ENCODE measurements around the gene ADAM17. TPM values are rescaled to one million over a fixed set of nuclear protein-coding genes. Genes with fewer than 3 reads are reported as not detected.

ADAM17 gene
- total and polyA plus RNA-seq, 9 of the 15 experiments (the other 6 are each of a cell fraction or from before 2014, with no cell fraction given): 5.8 to 30.0 (median 19.0) TPM

DNA sequence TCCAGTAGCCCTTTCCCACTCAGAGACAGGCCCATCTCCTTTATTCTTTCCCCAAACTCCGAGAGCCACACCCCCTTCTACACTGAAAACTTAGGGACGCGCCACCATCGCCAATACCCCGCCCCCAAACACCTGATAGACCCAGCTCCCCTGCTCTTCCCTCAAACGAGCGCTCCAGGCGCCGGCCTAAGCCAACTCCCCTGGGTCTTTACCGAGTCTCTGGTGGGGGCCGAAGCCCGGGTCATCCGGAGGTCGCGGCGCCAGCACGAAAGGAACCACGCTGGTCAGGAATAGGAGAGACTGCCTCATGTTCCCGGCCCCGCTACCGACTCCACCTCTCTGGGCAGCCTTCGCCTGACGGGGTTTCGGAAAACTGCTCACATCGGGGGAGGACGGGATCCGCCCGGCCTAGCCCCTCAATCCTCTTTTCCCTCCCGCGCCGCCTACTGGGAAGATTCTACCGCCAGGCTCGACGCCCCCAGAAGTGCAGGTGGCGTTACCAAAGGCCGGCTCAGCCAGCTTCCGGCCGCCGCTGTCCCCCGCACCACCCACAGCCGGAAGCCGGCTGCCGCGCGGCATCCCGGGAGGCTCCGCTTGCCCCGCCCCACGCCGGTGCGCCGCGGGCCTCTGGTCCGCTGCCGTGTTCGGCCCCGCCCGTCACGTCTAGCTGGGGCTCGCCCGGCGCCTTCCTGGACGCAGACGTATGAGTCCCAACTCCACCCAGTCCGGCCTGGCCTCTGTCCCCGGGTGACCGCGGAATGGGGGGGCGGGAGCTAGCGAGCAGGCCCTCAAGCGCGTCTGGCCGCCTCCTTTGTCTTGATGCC is at the start of gene ADAM17 (continued):
- TF ChIP-seq, protein P1, sequence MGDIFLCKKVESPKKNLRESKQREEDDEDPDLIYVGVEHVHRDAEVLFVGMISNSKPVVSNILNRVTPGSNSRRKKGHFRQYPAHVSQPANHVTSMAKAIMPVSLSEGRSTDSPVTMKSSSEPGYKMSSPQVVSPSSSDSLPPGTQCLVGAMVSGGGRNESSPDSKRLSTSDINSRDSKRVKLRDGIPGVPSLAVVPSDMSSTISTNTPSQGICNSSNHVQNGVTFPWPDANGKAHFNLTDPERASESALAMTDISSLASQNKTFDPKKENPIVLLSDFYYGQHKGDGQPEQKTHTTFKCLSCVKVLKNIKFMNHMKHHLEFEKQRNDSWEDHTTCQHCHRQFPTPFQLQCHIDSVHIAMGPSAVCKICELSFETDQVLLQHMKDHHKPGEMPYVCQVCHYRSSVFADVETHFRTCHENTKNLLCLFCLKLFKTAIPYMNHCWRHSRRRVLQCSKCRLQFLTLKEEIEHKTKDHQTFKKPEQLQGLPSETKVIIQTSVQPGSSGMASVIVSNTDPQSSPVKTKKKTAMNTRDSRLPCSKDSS (IDR thresholded peaks at IDR 0.05; ENCODE audit: low read depth, partially characterized antibody): no peak
- TF ChIP-seq NFATC3 (IDR thresholded peaks at IDR 0.05) (no peak), ADNP (tag; IDR thresholded peaks at IDR 0.05) (no peak), THRAP3 (IDR thresholded peaks at IDR 0.05; ENCODE audit: borderline replicate concordance) (no peak), NCOA6 (IDR thresholded peaks at IDR 0.05) (peak; percentile 48; the same call in 1 of the 2 replicates), JUND (IDR thresholded peaks at IDR 0.05; ENCODE audit: borderline replicate concordance, low read depth, low read length) (peak; percentile 53; the same call in 1 of the 2 replicates), JUND (tag; IDR thresholded peaks at IDR 0.05; ENCODE audit: borderline replicate concordance, low read depth, low read length) (peak; percentile 47; the same call in 1 of the 3 replicates), ZNF75A (CRISPR knock-in tag; IDR thresholded peaks at IDR 0.05) (no peak), MCM2 (IDR thresholded peaks at IDR 0.05; ENCODE audit: low read depth) (no peak), JUNB (CRISPR knock-in tag; conservative IDR thresholded peaks at IDR 0.05) (0 out of 2 replicates have a peak, but pooled peaks have one; percentile 2)
- TF ChIP-seq, protein P2, sequence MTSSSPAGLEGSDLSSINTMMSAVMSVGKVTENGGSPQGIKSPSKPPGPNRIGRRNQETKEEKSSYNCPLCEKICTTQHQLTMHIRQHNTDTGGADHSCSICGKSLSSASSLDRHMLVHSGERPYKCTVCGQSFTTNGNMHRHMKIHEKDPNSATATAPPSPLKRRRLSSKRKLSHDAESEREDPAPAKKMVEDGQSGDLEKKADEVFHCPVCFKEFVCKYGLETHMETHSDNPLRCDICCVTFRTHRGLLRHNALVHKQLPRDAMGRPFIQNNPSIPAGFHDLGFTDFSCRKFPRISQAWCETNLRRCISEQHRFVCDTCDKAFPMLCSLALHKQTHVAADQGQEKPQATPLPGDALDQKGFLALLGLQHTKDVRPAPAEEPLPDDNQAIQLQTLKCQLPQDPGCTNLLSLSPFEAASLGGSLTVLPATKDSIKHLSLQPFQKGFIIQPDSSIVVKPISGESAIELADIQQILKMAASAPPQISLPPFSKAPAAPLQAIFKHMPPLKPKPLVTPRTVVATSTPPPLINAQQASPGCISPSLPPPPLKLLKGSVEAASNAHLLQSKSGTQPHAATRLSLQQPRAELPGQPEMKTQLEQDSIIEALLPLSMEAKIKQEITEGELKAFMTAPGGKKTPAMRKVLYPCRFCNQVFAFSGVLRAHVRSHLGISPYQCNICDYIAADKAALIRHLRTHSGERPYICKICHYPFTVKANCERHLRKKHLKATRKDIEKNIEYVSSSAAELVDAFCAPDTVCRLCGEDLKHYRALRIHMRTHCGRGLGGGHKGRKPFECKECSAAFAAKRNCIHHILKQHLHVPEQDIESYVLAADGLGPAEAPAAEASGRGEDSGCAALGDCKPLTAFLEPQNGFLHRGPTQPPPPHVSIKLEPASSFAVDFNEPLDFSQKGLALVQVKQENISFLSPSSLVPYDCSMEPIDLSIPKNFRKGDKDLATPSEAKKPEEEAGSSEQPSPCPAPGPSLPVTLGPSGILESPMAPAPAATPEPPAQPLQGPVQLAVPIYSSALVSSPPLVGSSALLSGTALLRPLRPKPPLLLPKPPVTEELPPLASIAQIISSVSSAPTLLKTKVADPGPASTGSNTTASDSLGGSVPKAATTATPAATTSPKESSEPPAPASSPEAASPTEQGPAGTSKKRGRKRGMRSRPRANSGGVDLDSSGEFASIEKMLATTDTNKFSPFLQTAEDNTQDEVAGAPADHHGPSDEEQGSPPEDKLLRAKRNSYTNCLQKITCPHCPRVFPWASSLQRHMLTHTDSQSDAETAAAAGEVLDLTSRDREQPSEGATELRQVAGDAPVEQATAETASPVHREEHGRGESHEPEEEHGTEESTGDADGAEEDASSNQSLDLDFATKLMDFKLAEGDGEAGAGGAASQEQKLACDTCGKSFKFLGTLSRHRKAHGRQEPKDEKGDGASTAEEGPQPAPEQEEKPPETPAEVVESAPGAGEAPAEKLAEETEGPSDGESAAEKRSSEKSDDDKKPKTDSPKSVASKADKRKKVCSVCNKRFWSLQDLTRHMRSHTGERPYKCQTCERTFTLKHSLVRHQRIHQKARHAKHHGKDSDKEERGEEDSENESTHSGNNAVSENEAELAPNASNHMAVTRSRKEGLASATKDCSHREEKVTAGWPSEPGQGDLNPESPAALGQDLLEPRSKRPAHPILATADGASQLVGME (CRISPR knock-in tag; IDR thresholded peaks at IDR 0.05): peak; percentile 45; the same call in 1 of the 2 replicates
- TF ChIP-seq, protein P3, sequence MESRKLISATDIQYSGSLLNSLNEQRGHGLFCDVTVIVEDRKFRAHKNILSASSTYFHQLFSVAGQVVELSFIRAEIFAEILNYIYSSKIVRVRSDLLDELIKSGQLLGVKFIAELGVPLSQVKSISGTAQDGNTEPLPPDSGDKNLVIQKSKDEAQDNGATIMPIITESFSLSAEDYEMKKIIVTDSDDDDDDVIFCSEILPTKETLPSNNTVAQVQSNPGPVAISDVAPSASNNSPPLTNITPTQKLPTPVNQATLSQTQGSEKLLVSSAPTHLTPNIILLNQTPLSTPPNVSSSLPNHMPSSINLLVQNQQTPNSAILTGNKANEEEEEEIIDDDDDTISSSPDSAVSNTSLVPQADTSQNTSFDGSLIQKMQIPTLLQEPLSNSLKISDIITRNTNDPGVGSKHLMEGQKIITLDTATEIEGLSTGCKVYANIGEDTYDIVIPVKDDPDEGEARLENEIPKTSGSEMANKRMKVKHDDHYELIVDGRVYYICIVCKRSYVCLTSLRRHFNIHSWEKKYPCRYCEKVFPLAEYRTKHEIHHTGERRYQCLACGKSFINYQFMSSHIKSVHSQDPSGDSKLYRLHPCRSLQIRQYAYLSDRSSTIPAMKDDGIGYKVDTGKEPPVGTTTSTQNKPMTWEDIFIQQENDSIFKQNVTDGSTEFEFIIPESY (CRISPR knock-in tag; IDR thresholded peaks at IDR 0.05): no peak
- TF ChIP-seq, protein P4, sequence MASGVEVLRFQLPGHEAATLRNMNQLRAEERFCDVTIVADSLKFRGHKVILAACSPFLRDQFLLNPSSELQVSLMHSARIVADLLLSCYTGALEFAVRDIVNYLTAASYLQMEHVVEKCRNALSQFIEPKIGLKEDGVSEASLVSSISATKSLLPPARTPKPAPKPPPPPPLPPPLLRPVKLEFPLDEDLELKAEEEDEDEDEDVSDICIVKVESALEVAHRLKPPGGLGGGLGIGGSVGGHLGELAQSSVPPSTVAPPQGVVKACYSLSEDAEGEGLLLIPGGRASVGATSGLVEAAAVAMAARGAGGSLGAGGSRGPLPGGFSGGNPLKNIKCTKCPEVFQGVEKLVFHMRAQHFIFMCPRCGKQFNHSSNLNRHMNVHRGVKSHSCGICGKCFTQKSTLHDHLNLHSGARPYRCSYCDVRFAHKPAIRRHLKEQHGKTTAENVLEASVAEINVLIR (CRISPR knock-in tag; IDR thresholded peaks at IDR 0.05): no peak; the same call in 1 of the 2 replicates
- TF ChIP-seq, protein P5, sequence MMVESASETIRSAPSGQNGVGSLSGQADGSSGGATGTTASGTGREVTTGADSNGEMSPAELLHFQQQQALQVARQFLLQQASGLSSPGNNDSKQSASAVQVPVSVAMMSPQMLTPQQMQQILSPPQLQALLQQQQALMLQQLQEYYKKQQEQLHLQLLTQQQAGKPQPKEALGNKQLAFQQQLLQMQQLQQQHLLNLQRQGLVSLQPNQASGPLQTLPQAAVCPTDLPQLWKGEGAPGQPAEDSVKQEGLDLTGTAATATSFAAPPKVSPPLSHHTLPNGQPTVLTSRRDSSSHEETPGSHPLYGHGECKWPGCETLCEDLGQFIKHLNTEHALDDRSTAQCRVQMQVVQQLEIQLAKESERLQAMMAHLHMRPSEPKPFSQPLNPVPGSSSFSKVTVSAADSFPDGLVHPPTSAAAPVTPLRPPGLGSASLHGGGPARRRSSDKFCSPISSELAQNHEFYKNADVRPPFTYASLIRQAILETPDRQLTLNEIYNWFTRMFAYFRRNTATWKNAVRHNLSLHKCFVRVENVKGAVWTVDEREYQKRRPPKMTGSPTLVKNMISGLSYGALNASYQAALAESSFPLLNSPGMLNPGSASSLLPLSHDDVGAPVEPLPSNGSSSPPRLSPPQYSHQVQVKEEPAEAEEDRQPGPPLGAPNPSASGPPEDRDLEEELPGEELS (CRISPR knock-in tag; IDR thresholded peaks at IDR 0.05; ENCODE audit: borderline replicate concordance): no peak
